Measurements from ENCODE around the gene MS4A3.

Gene MS4A3

GRCh38 chr11:60119710-60120109 lies 63.2 kb downstream of the MS4A3 start:
- no peak overlapping the region for H3K27ac ChIP-seq (ENCODE audit: low read length)
- no peak overlapping the region for H3K4me3 ChIP-seq (ENCODE audit: low read length in 2 of 2)
- H3K27me3 ChIP-seq (ENCODE audit: control insufficient read depth in 1 of 2, insufficient read depth in 2 of 2, low read length in 2 of 2): no peaks in the 10 kb centered on the region

More at GRCh38 chr11:60119710-60120109, 63.2 kb downstream of the MS4A3 start:
- H3K9ac ChIP-seq (ENCODE audit: low read length in 2 of 2): no peak overlapping the region
- H3K36me3 ChIP-seq (ENCODE audit: control insufficient read depth in 2 of 2, insufficient read depth in 2 of 2, low read length in 2 of 2): no peaks in the 10 kb centered on the region
- H3K9me3 ChIP-seq (ENCODE audit: control insufficient read depth in 2 of 2, low read length in 2 of 2): no peaks in the 10 kb centered on the region
- H3K4me1 ChIP-seq (ENCODE audit: control insufficient read depth, insufficient read depth, low read length): no peaks in the 10 kb centered on the region
